ENCODE results near the gene ADARB2. TPM values are rescaled to one million over a fixed set of nuclear protein-coding genes. Genes with fewer than 3 reads are reported as not detected.
"Not testable (repeated sequence)": the region's sequence is repeated elsewhere in the genome, so short reads cannot be mapped to it uniquely, and the experiment has no call there.

ADARB2 gene
- total RNA-seq, 6 donors from 2014 or later: 0.69 to 5.2 (median 1.8) TPM

- TF ChIP-seq POLR2AphosphoS5 (IDR thresholded peaks at IDR 0.05): no peak
- TF ChIP-seq EP300 (IDR thresholded peaks at IDR 0.05): no peak
- no peak for TF ChIP-seq CTCF (IDR thresholded peaks at IDR 0.05)
- TF ChIP-seq POLR2A (IDR thresholded peaks at IDR 0.05): no peak
- Histone ChIP-seq H3K36me3 (no peaks in the 10 kb centered on the region), H3K9me3 (no peaks in the 10 kb centered on the region), H3K4me3 (no peak overlapping the region), H3K27ac (no peak overlapping the region), H3K27me3 (peaks cover 0 to 3% (median 0%) of the 10 kb centered on the region in 4 donors), H3K4me1 (peaks cover 0 to 11% (median 0%) of the 10 kb centered on the region in 4 donors)
- DNase-seq (no peak), ATAC-seq (ENCODE audit: low FRiP score in 2 of 2) (no peak)
- 90 to 91% methylated on average over 4 to 5 of the region's 5 CpGs for WGBS, 2 donors
Observed at GRCh38 chr10:1358147-1358546, 379.2 kb downstream of the ADARB2 start.

GRCh38 chr10:1356349-1356748 is 381.0 kb downstream of the ADARB2 start:
- TF ChIP-seq EP300 (IDR thresholded peaks at IDR 0.05) (no peak), POLR2AphosphoS5 (IDR thresholded peaks at IDR 0.05) (no peak), CTCF (IDR thresholded peaks at IDR 0.05) (no peak), POLR2A (IDR thresholded peaks at IDR 0.05) (no peak)
- no peak for ATAC-seq (ENCODE audit: low FRiP score in 2 of 2)
- Histone ChIP-seq H3K9me3 (no peaks in the 10 kb centered on the region), H3K4me1 (peaks cover 0 to 11% (median 0%) of the 10 kb centered on the region in 4 donors), H3K36me3 (no peaks in the 10 kb centered on the region), H3K27ac (no peak overlapping the region), H3K4me3 (no peak overlapping the region), H3K27me3 (no peaks in the 10 kb centered on the region)
- WGBS, 2 donors: 50 to 58% methylated on average over 1 to 4 of the region's 4 CpGs
- no peak for DNase-seq

DNA sequence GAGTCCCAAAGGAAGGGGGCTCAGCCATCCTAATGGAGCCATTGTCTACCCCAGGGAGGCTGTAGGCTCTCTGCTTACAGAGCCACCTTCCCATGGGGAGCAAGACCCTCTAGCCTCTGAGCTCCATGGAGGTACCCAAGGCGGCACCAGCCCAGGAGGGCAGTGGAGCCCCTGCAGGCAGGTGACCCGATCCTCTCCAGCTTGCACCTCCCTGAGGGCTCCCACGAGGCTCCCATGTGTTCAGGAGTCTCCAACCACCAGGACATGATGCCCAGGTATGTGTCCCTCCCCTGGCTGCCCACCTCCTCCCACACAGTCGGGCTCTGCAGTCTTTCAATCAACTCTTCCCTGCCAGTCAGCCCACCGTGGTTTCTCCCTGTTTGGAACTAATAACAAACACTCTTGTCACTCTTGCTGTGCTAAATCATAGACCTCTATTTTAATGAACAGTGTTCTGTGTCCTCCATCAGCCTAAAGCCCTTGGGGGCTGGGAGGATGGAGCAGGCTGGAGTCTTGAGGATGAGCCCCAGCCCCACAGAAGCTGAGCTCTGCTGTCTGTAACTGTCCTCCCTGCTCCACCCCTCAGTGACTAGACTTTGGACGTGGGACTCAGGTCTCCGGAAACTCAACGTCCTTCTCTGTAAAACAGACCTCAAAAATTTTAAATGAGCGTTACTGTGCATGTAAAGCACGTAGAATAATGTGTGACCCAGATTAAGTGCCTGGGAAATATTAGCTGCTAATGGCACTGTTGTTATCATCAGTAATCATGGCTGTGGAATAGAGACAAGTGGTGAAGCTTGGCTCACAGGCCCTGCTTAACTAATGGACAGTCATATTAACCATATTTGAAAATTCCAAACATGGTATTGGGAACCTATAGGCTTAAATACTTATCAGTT is 382.3 kb downstream of the ADARB2 start:
- H3K36me3 ChIP-seq: no peaks in the 10 kb centered on the region
- no peaks in the 10 kb centered on the region for H3K9me3 ChIP-seq
- no peaks in the 10 kb centered on the region for H3K4me1 ChIP-seq
- 65 to 69% methylated on average over 9 to 10 of the region's 10 CpGs for WGBS, 2 donors
- ATAC-seq (ENCODE audit: low FRiP score in 2 of 2): peak in 1 of 2 donors; percentile 34
- H3K4me3 ChIP-seq: no peak overlapping the region
- DNase-seq: no peak
- no peaks in the 10 kb centered on the region for H3K27me3 ChIP-seq
- TF ChIP-seq CTCF (IDR thresholded peaks at IDR 0.05) (no peak), POLR2AphosphoS5 (IDR thresholded peaks at IDR 0.05) (no peak), EP300 (IDR thresholded peaks at IDR 0.05) (no peak), POLR2A (IDR thresholded peaks at IDR 0.05) (no peak)
- H3K27ac ChIP-seq: no peak overlapping the region

DNA sequence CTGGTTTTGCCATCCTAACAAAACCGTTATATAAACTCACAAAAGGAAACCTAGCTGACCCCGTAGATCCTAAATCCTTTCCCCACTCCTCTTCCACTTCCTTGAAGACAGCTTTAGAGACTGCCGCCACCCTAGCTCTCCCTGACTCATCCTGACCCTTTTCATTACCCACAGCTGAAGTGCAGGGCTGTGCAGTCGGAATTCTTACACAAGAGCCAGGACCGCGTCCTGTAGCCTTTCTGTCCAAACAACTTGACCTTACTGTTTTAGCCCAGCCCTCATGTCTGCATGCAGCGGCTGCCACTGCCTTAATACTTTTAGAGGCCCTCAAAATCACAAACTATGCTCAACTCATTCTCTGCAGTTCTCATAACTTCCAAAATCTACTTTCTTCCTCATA is 385.0 kb downstream of the ADARB2 start:
- not testable (repeated sequence) for H3K9me3 ChIP-seq; H3K4me3 ChIP-seq; ATAC-seq (ENCODE audit: low FRiP score in 2 of 2); H3K36me3 ChIP-seq; H3K4me1 ChIP-seq; DNase-seq; H3K27me3 ChIP-seq; H3K27ac ChIP-seq
- 70 to 72% methylated on average over 7 of the region's 7 CpGs for WGBS, 2 donors

- Histone ChIP-seq H3K4me3 (no peak overlapping the region), H3K27ac (no peak overlapping the region), H3K27me3 (no peaks in the 10 kb centered on the region), H3K4me1 (no peaks in the 10 kb centered on the region), H3K36me3 (no peaks in the 10 kb centered on the region), H3K9me3 (no peaks in the 10 kb centered on the region)
- TF ChIP-seq POLR2A (IDR thresholded peaks at IDR 0.05) (no peak), POLR2AphosphoS5 (IDR thresholded peaks at IDR 0.05) (no peak), EP300 (IDR thresholded peaks at IDR 0.05) (no peak), CTCF (IDR thresholded peaks at IDR 0.05) (no peak)
- ATAC-seq (ENCODE audit: low FRiP score in 2 of 2): peak in 1 of 2 donors; percentile 12
- 81% methylated on average over 5 of the region's 5 CpGs for WGBS, 2 donors
- DNase-seq: no peak
Observed at GRCh38 chr10:1348773-1349050, 388.6 kb downstream of the ADARB2 start.
